A549 treated with GW870086 at 1 μM for 4 hours (cell line): Measurements from ENCODE around the gene PGAM1. TPM values are rescaled to one million over a fixed set of nuclear protein-coding genes. Genes with fewer than 3 reads are reported as not detected.

Experiments used
- total RNA-seq: library from RNA; stranded (reverse); fragments of 200-300 nt; extraction: Qiagen RNA extraction; gene quantifications from 5 replicates; pipeline ENCODE4 v1.2.3, GENCODE V29; 2022; ENCODE audit warnings: low read depth

The PGAM1 gene
- 576 to 654 TPM (median 631 TPM) in 5 replicates for total RNA-seq

GRCh38 chr10:97425964-97426775 is at the start of gene PGAM1:
PGAM1 (plus strand) TSS chr10:97426191; CDS start chr10:97426308, 117 bp downstream.

GRCh38 chr10:97400665-97401454 is 25.1 kb upstream of the PGAM1 start, which contains the start of gene RRP12:
RRP12 (minus strand) TSS chr10:97401340; CDS start chr10:97401231, 109 bp downstream.

GRCh38 chr10:97445722-97446639 is 20.0 kb downstream of the PGAM1 start, which contains the start of the genes EXOSC1 and ZDHHC16:
EXOSC1 (minus strand) TSS chr10:97446006; CDS start chr10:97445985, 21 bp downstream.
ZDHHC16 (plus strand) TSS chr10:97446175; CDS start chr10:97451676, 5,501 bp downstream.

Other genes with a start within 250 kb of the PGAM1 start
- 0.03 to 0.17 TPM (median 0.09 TPM) in 4 of 5 replicates, not detected in the other for gene SLIT1, start 240.2 kb upstream of the PGAM1 start, total RNA-seq
- 4.8 to 5.7 TPM (median 5.2 TPM) in 5 replicates for gene ARHGAP19, start 133.6 kb upstream of the PGAM1 start, total RNA-seq
- gene FRAT1, start 106.9 kb upstream of the PGAM1 start, total RNA-seq: 0.97 to 2.0 TPM (median 1.7 TPM) in 5 replicates
- 5.1 to 7.9 TPM (median 7.6 TPM) in 5 replicates for gene FRAT2, start 91.5 kb upstream of the PGAM1 start, total RNA-seq
- gene RRP12, start 24.9 kb upstream of the PGAM1 start, total RNA-seq: 48.0 to 66.6 TPM (median 55.2 TPM) in 5 replicates
- 54.2 to 61.9 TPM (median 54.7 TPM) in 5 replicates for gene EXOSC1, start 19.8 kb downstream of the PGAM1 start, total RNA-seq
- 42.5 to 52.2 TPM (median 50.0 TPM) in 5 replicates for gene ZDHHC16, start 20.0 kb downstream of the PGAM1 start, total RNA-seq
- 40.1 to 48.4 TPM (median 45.7 TPM) in 5 replicates for gene MMS19, start 72.2 kb downstream of the PGAM1 start, total RNA-seq
- 16.5 to 19.5 TPM (median 18.7 TPM) in 5 replicates for gene UBTD1, start 72.7 kb downstream of the PGAM1 start, total RNA-seq
- 4.2 to 6.9 TPM (median 4.9 TPM) in 5 replicates for gene ANKRD2, start 146.6 kb downstream of the PGAM1 start, total RNA-seq
- gene HOGA1, start 158.2 kb downstream of the PGAM1 start, total RNA-seq: 1.2 to 2.0 TPM (median 1.7 TPM) in 5 replicates
- gene C10orf62, start 163.5 kb downstream of the PGAM1 start, total RNA-seq: 0.11 TPM in 1 of 5 replicates, not detected in the others
- gene MORN4, start 207.3 kb downstream of the PGAM1 start, total RNA-seq: 6.7 to 8.4 TPM (median 7.9 TPM) in 5 replicates
- 20.2 to 23.4 TPM (median 22.6 TPM) in 5 replicates for gene PI4K2A, start 214.5 kb downstream of the PGAM1 start, total RNA-seq